Heart right ventricle (tissue), 16 donors: ENCODE data around the gene RAB14. TPM values are rescaled to one million over a fixed set of nuclear protein-coding genes. Genes with fewer than 3 reads are reported as not detected.

Experiments used
- ATAC-seq, 8 donors: fragments of 200-7000 bp; cut with Tn5 transposase; one replicate each; pipeline ENCODE4 v1.9.1; 2020; ENCODE audit warnings: mild to moderate bottlenecking in 8 of 8, moderate library complexity in 8 of 8, moderate number of reproducible peaks in 1 of 8
- DNase-seq, 2 donors: peaks; one replicate each; pipeline ENCODE4 v3.0.0-alpha.2; 2020
- H3K27ac ChIP-seq, 10 donors: fragments of 200-600 bp; sonication (generic) in 2 of 10; one replicate each; pipeline versions ENCODE4 v1.5.0 to v1.8.0; 2020 to 2022; ENCODE audit warnings: mild to moderate bottlenecking in 3 of 10
- H3K27me3 ChIP-seq, 7 donors: fragments of 200-600 bp; one replicate each; pipeline ENCODE4 v1.8.0; 2021 to 2022; ENCODE audit warnings: mild to moderate bottlenecking in 2 of 7
- H3K36me3 ChIP-seq, 9 donors: fragments of 200-600 bp; sonication (generic) in 1 of 9; one replicate each; pipeline versions ENCODE4 v1.5.0 to v1.8.0; 2020 to 2022; ENCODE audit warnings: mild to moderate bottlenecking in 2 of 9
- H3K4me1 ChIP-seq, 9 donors: fragments of 200-600 bp; sonication (generic) in 1 of 9; one replicate each; pipeline versions ENCODE4 v1.5.0 to v1.8.0; 2020 to 2022; ENCODE audit warnings: mild to moderate bottlenecking in 4 of 9
- H3K4me3 ChIP-seq, 10 donors: fragments of 200-600 bp; sonication (generic) in 2 of 10; one replicate each; pipeline versions ENCODE4 v1.5.0 to v1.8.0; 2020 to 2022; ENCODE audit warnings: mild to moderate bottlenecking in 7 of 10, moderate library complexity in 2 of 10
- H3K9me3 ChIP-seq, 11 donors: fragments of 200-600 bp in 10 of 11; sonication (generic) in 2 of 11; one replicate each; pipeline versions ENCODE4 v1.5.0 to v1.8.0; 2013 to 2022; ENCODE audit warnings: mild to moderate bottlenecking in 2 of 11, control low read depth in 1 of 11, moderate library complexity in 1 of 11
- CTCF ChIP-seq, 9 donors: fragments of 200-600 bp; sonication (generic) in 2 of 9; IDR thresholded peaks; one replicate each; pipeline versions ENCODE4 v1.5.0 to v1.8.0; 2021 to 2022; ENCODE audit warnings: antibody characterized with exemption in 9 of 9, mild to moderate bottlenecking in 5 of 9, moderate library complexity in 1 of 9
- WGBS, 2 donors: extraction: QIAGEN DNeasy Blood & Tissue Kit; methylation state at CpG; one replicate each; pipeline ENCODE4 v1.1.7; 2013; ENCODE audit warnings: inconsistent platforms in 1 of 2; 5-methylcytosine and 5-hydroxymethylcytosine counted together
- intact Hi-C, 10 donors: fragments of 100-400 bp; cut with DNase I; formaldehyde crosslinking; loops; one replicate each; pipeline versions ENCODE4 v1.11.1 to v1.14.2; 2022
- polyA plus RNA-seq, 2 donors: library from polyadenylated mRNA; stranded (reverse); fragments of 200-250 nt; gene quantifications; one replicate each; pipeline ENCODE4 v1.2.3, GENCODE V29; 2013
- total RNA-seq, 10 donors: library from RNA; stranded (reverse); fragmentation: NEBNext Ultra II Directional in 3 of 10; extraction: Animal tissue kit (Norgen Biotek cat#: 25700) in 3 of 10; gene quantifications; one replicate each; pipeline versions ENCODE4 v1.2.1 to v1.2.4, GENCODE V29; 2021 to 2023
- donor health status: Arrhythmogenic right ventricular cardiomyopathy.
- donor health status: ischemic (EF 13 %, LVEDD 7.1; RV severe dilation, severe dysfunction).
- donor health status: healthy with polysubstance abuse.
- donor health status: DM: no; HTN: yes; CAD: no.
- donor health status: DM: no; HTN: no; CAD: no.
- donor health status: ischemic (EF 25% LVEDD 6.9; RV normal size, moderate dysfunction).
- donor health status: ischemic (EF 25% LVEDD 5.7; RV mildly dilated, moderate dysfunction).
- donor health status: healthy.
- donor health status: DM: yes; HTN: yes; CAD: no.
- donor health status: Ischemic cardiomyopathy.
- donor health status: ischemic (EF 35%, LVEDD 5.7; RV mildly dilated, moderate dysfunction).
- donor health status: nonischemic (EF 11% LVEDD 7.7; RV severe dilation, severe dysfunction).
- donor health status: DM: yes; HTN: yes; CAD: no.
- donor health status: PGD.
- donor health status: ischemic (EF 29% LVEDD 5.4; RV normal size, mild dysfunction).
- donor health status: nonischemic (EF 23%, LVEDD 6.1; RV moderate dilation, normal function).

The RAB14 gene
- total and polyA plus RNA-seq, 12 donors, result 17.6 to 60.7 (median 51.5) TPM

- DNase-seq (peak in 1 of 2 donors; percentile 65), ATAC-seq (peak; percentile 40 to 75 (median 52))
- Histone ChIP-seq H3K27me3 (no peaks in the 10 kb centered on the region), H3K4me1 (peaks cover 2 to 51% (median 48%) of the 10 kb centered on the region in 9 donors), H3K4me3 (peak overlapping the region; percentile 70 to 99 (median 88)), H3K36me3 (no peaks in the 10 kb centered on the region), H3K27ac (peak overlapping the region; percentile 86 to 98 (median 96)), H3K9me3 (peaks cover 0 to 3% (median 0%) of the 10 kb centered on the region in 11 donors)
- intact Hi-C loops, result loop anchor here in 1 of 10 donors (5.0 kb wide), 1 partner anchor 76 kb away; no protein-coding TSS in a partner anchor
- no peak for TF ChIP-seq CTCF (IDR thresholded peaks at IDR 0.05)
- WGBS, 2 donors, result 0% methylated on average over 62 to 81 of the region's 81 CpGs
These were observed 478 bp downstream of the RAB14 start for GRCh38 chr9:121201045-121201737.

DNA sequence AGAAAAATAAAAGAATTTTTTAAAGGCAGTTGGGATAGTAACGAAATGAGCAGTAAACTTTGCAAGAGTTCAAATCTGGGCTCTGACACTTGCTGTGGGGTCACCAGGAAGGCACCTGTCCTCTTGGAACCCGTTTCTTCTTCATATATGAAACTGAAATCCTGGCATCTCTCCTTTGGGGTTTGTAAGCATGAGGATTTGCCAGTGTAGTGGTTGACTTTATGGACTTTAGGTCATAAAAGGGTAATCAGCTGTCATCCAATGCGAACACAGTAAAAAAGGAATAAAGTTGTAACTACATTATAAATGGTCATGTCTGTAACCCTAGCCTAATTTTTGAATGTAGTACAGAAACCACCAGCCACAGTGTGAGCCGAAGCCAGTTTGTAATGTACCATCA lies 1.3 kb downstream of the RAB14 start:
- ATAC-seq (no peak), DNase-seq (no peak)
- Histone ChIP-seq H3K9me3 (peaks cover 0 to 3% (median 0%) of the 10 kb centered on the region in 11 donors), H3K27ac (peak overlapping the region in 6 of 10 donors; percentile 96 to 98 (median 97)), H3K27me3 (no peaks in the 10 kb centered on the region), H3K4me3 (peak overlapping the region; percentile 70 to 99 (median 88)), H3K36me3 (no peaks in the 10 kb centered on the region), H3K4me1 (peaks cover 2 to 60% (median 57%) of the 10 kb centered on the region in 9 donors)
- no peak for TF ChIP-seq CTCF (IDR thresholded peaks at IDR 0.05)
- WGBS, 2 donors, result 16 to 20% methylated on average over 4 of the region's 4 CpGs
- intact Hi-C loops, result loop anchor here in 1 of 10 donors (5.0 kb wide), 1 partner anchor 77 kb away; no protein-coding TSS in a partner anchor

DNA sequence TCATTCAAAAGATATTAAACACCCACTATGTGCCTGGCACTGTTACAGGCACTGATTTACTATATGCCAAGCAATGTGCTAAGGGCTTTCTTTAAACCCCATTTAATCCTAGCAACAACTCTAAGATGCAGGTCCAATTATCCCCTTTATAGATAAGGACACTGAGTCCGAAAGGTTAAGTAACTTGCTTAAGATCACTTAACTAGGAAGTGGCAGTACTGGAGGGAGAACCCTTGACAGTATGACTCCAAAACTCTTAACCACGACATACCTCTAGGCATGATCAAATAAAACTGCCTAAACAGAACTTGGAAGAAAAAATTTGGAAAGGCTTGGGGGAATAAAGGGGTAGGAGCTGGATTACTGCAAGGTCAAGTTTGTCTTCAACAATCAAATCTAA lies 1.7 kb downstream of the RAB14 start:
- peaks cover 2 to 64% (median 60%) of the 10 kb centered on the region in 9 donors for H3K4me1 ChIP-seq
- no peak for ATAC-seq
- no peaks in the 10 kb centered on the region for H3K36me3 ChIP-seq
- 19 to 21% methylated on average over 2 of the region's 2 CpGs for WGBS, 2 donors
- H3K27ac ChIP-seq, result peak overlapping the region in 4 of 10 donors; percentile 7 to 98 (median 96)
- DNase-seq, result no peak
- intact Hi-C loops, result loop anchor here in 1 of 10 donors (5.0 kb wide), 1 partner anchor 77 kb away; no protein-coding TSS in a partner anchor
- no peak for TF ChIP-seq CTCF (IDR thresholded peaks at IDR 0.05)
- peak overlapping the region in 9 of 10 donors; percentile 4 to 99 (median 90) for H3K4me3 ChIP-seq
- no peaks in the 10 kb centered on the region for H3K27me3 ChIP-seq
- peaks cover 0 to 3% (median 0%) of the 10 kb centered on the region in 11 donors for H3K9me3 ChIP-seq

GRCh38 chr9:121198512-121199042 lies 3.1 kb downstream of the RAB14 start:
- Histone ChIP-seq H3K27ac (no peak overlapping the region), H3K4me3 (peak overlapping the region in 4 of 10 donors; percentile 85 to 92 (median 88)), H3K27me3 (no peaks in the 10 kb centered on the region), H3K9me3 (no peaks in the 10 kb centered on the region), H3K4me1 (peaks cover 2 to 75% (median 72%) of the 10 kb centered on the region in 9 donors), H3K36me3 (no peaks in the 10 kb centered on the region)
- 23 to 27% methylated on average over 4 of the region's 4 CpGs for WGBS, 2 donors
- ATAC-seq, result no peak
- no peak for TF ChIP-seq CTCF (IDR thresholded peaks at IDR 0.05)
- intact Hi-C loops, result no loop called here
- no peak for DNase-seq
